ENCODE measurements around the gene HPS3. TPM values are rescaled to one million over a fixed set of nuclear protein-coding genes. Genes with fewer than 3 reads are reported as not detected.

HPS3 gene
- total RNA-seq, 1 experiment from 2014 or later, result 11.3 TPM

DNA sequence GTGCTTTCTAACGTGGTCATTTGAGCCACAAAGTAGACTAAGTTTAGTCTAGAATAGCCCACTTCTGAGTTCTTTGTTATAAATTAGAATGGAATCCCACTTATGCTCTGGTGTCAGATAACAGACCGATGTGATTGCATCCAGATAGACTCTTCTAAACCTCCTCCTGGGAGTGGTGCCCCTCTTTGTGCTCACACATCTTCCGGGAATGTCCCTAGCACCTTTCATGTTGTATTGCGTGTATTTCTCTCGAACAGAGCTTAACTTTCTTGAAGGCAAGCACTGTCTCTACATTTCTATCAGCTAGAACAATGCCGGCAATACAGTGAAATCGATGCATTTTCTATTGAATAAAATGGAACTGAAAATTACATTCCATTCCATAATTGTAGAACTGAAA is 69.2 kb downstream of the HPS3 start:
- TF ChIP-seq, protein P1, sequence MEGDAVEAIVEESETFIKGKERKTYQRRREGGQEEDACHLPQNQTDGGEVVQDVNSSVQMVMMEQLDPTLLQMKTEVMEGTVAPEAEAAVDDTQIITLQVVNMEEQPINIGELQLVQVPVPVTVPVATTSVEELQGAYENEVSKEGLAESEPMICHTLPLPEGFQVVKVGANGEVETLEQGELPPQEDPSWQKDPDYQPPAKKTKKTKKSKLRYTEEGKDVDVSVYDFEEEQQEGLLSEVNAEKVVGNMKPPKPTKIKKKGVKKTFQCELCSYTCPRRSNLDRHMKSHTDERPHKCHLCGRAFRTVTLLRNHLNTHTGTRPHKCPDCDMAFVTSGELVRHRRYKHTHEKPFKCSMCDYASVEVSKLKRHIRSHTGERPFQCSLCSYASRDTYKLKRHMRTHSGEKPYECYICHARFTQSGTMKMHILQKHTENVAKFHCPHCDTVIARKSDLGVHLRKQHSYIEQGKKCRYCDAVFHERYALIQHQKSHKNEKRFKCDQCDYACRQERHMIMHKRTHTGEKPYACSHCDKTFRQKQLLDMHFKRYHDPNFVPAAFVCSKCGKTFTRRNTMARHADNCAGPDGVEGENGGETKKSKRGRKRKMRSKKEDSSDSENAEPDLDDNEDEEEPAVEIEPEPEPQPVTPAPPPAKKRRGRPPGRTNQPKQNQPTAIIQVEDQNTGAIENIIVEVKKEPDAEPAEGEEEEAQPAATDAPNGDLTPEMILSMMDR (conservative IDR thresholded peaks at IDR 0.05; ENCODE audit: low read depth, low read length), result no peak
- no peak for TF ChIP-seq EZH2 (IDR thresholded peaks at IDR 0.05; ENCODE audit: low read length, unreplicated experiment)
- no peak for TF ChIP-seq EZH2phosphoT487 (IDR thresholded peaks at IDR 0.05; ENCODE audit: borderline replicate concordance, low read length)
- Histone ChIP-seq H3K9me2 (replicated peaks; ENCODE audit: low read length) (no peaks in the 10 kb centered on the region), H3K4me3 (ENCODE audit: low read length) (no peak overlapping the region), H2AFZ (ENCODE audit: low read length) (no peak overlapping the region), H3K27ac (ENCODE audit: low read length) (no peak overlapping the region), H3F3A (ENCODE audit: low read length, unreplicated experiment) (no peaks in the 10 kb centered on the region), H3K4me2 (ENCODE audit: low read length) (no peak overlapping the region), H3K4me1 (ENCODE audit: insufficient read depth, low read length) (peaks cover 4% of the 10 kb centered on the region), H4K20me1 (ENCODE audit: low read length) (no peaks in the 10 kb centered on the region), H3K79me2 (ENCODE audit: low read length) (no peaks in the 10 kb centered on the region), H3K27me3 (ENCODE audit: low read length) (no peaks in the 10 kb centered on the region), H3K36me3 (ENCODE audit: low read depth, low read length) (no peaks in the 10 kb centered on the region), H3K9ac (ENCODE audit: low read length) (no peak overlapping the region), H3K9me3 (ENCODE audit: low read length) (no peaks in the 10 kb centered on the region)
- intact Hi-C loops (cut with micrococcal nuclease), result no loop called here
- ChIA-PET POLR2A (ENCODE audit: unreplicated experiment) (no interaction called here), CTCF (no interaction called here)
- no peak for ATAC-seq
- BruUV-seq (replicated peaks), result no TSS peak
- DNase-seq, result no peak

DNA sequence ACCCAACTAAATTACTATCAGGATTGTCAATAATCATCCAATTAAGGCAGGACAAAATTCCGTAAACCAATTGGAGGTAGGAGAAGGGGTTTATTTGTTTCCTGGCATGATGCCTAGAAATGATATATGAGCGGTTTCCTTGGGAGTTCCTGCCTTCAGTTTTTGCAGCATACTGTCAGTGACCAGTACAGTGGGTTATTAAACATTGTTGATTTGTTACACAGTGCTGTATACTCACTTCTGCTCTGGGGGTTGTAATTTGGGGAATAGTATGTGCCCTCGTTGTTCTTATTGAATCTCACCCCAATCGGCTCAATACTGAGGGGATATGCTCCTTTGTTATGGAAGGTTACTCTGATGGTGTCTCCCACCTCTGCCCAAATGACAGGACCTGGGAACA is 70.0 kb downstream of the HPS3 start:
- TF ChIP-seq EZH2 (IDR thresholded peaks at IDR 0.05; ENCODE audit: low read length, unreplicated experiment), result no peak
- TF ChIP-seq, protein P1 (conservative IDR thresholded peaks at IDR 0.05; ENCODE audit: low read depth, low read length), result no peak
- no peak for TF ChIP-seq EZH2phosphoT487 (IDR thresholded peaks at IDR 0.05; ENCODE audit: borderline replicate concordance, low read length)
- Histone ChIP-seq H3K79me2 (ENCODE audit: low read length) (no peaks in the 10 kb centered on the region), H3K4me2 (ENCODE audit: low read length) (no peak overlapping the region), H3K36me3 (ENCODE audit: low read depth, low read length) (no peaks in the 10 kb centered on the region), H3K9me2 (replicated peaks; ENCODE audit: low read length) (no peaks in the 10 kb centered on the region), H3K9me3 (ENCODE audit: low read length) (no peaks in the 10 kb centered on the region), H3K27ac (ENCODE audit: low read length) (no peak overlapping the region), H2AFZ (ENCODE audit: low read length) (no peak overlapping the region), H3K27me3 (ENCODE audit: low read length) (no peaks in the 10 kb centered on the region), H3K4me3 (ENCODE audit: low read length) (no peak overlapping the region), H3K4me1 (ENCODE audit: insufficient read depth, low read length) (peaks cover 4% of the 10 kb centered on the region), H3K9ac (ENCODE audit: low read length) (no peak overlapping the region), H3F3A (ENCODE audit: low read length, unreplicated experiment) (no peaks in the 10 kb centered on the region), H4K20me1 (ENCODE audit: low read length) (no peaks in the 10 kb centered on the region)
- CTCF ChIA-PET, result no interaction called here
- BruUV-seq (replicated peaks), result no TSS peak
- ATAC-seq (peak; percentile 75), DNase-seq (peak; percentile 62)
- intact Hi-C loops (cut with micrococcal nuclease), result no loop called here
- POLR2A ChIA-PET (ENCODE audit: unreplicated experiment), result no interaction called here

DNA sequence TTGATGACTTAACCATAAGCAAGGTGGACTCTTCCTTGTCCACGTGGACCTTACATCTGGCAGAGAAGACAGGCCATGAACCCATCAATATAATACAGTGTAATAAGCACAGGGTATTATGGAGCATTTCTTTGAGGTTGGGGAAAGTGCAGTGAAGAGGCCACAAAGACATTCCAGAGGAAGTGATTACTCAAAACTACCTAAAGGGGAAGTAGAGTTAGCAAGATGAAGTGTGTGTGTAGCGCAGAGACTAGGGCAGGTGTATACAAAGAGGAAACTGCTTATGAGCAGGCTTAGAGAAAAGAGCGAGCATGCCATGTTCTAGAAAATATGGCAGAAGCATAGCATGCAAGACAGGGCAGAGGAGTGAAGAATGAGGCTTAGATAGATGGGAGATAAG is 74.3 kb downstream of the HPS3 start:
- intact Hi-C loops (cut with micrococcal nuclease), result loop anchor here (2.0 kb wide), 1 partner anchor 17 kb away; the partner anchor contains the start of gene CP
- Histone ChIP-seq H2AFZ (ENCODE audit: low read length) (no peak overlapping the region), H3F3A (ENCODE audit: low read length, unreplicated experiment) (no peaks in the 10 kb centered on the region), H3K27me3 (ENCODE audit: low read length) (no peaks in the 10 kb centered on the region), H3K9me2 (replicated peaks; ENCODE audit: low read length) (no peaks in the 10 kb centered on the region), H3K4me2 (ENCODE audit: low read length) (no peak overlapping the region), H3K4me1 (ENCODE audit: insufficient read depth, low read length) (peaks cover 4% of the 10 kb centered on the region), H3K27ac (ENCODE audit: low read length) (no peak overlapping the region), H3K4me3 (ENCODE audit: low read length) (no peak overlapping the region), H3K36me3 (ENCODE audit: low read depth, low read length) (no peaks in the 10 kb centered on the region), H3K79me2 (ENCODE audit: low read length) (no peaks in the 10 kb centered on the region), H3K9ac (ENCODE audit: low read length) (no peak overlapping the region), H4K20me1 (ENCODE audit: low read length) (no peaks in the 10 kb centered on the region), H3K9me3 (ENCODE audit: low read length) (no peaks in the 10 kb centered on the region)
- TF ChIP-seq, protein P1 (conservative IDR thresholded peaks at IDR 0.05; ENCODE audit: low read depth, low read length), result no peak
- no peak for TF ChIP-seq EZH2 (IDR thresholded peaks at IDR 0.05; ENCODE audit: low read length, unreplicated experiment)
- no peak for TF ChIP-seq EZH2phosphoT487 (IDR thresholded peaks at IDR 0.05; ENCODE audit: borderline replicate concordance, low read length)
- CTCF ChIA-PET, result no interaction called here
- no peak for DNase-seq
- POLR2A ChIA-PET (ENCODE audit: unreplicated experiment), result no interaction called here
- BruUV-seq (replicated peaks), result no TSS peak
- ATAC-seq, result no peak

All from PC-3 (cell line).